B cell (primary cell): ENCODE data around the gene RPTOR. TPM values are rescaled to one million over a fixed set of nuclear protein-coding genes. Genes with fewer than 3 reads are reported as not detected.

Source experiments
- ATAC-seq: fragments of 200-7000 bp; cut with Tn5 transposase; one replicate; pipeline ENCODE4 v1.10.0; 2021; ENCODE audit warnings: low read depth, mild to moderate bottlenecking, moderate number of reproducible peaks, moderate library complexity
- CTCF ChIA-PET: fragments of 350-600 bp; sonication (Branson Sonifier 250); formaldehyde crosslinking; loops from one replicate; lab custom pipeline; 2021; ENCODE audit warnings: antibody characterized with exemption, inconsistent platforms; lab: Charles Lee
- POLR2A ChIA-PET: fragments of 350-600 bp; sonication (Branson Sonifier 250); formaldehyde crosslinking; loops from one replicate; lab custom pipeline; 2021; ENCODE audit warnings: antibody characterized with exemption; lab: Charles Lee
- DNase-seq: peaks from one replicate; pipeline ENCODE4 v3.0.0; 2013
- H2AFZ ChIP-seq: 2 replicates; pipeline ENCODE4 v1.6.1; 2012; ENCODE audit warnings: mild to moderate bottlenecking, low read depth, low read length; ENCODE audit not compliant: insufficient read depth, poor library complexity, severe bottlenecking
- H3K27ac ChIP-seq, 2 donors: 1 replicate in 1 of 2; 2 replicates in 1 of 2; pipeline ENCODE4 v1.5.1; 2012 to 2013; ENCODE audit warnings: low read length in 2 of 2, mild to moderate bottlenecking in 2 of 2, moderate library complexity in 1 of 2
- H3K27me3 ChIP-seq, 4 experiments: fragments of 200-600 bp in 1 of 4; sonication (generic) in 1 of 4; replicated peaks in 1 of 4; 1 replicate in 2 of 4; 2 replicates in 2 of 4; pipeline versions ENCODE4 v1.6.1 to v1.7.0; 2013 to 2016; ENCODE audit warnings: low read length in 3 of 4, mild to moderate bottlenecking in 2 of 4, mixed read lengths in 1 of 4, moderate library complexity in 1 of 4; ENCODE audit not compliant: insufficient read depth in 4 of 4, control insufficient read depth in 3 of 4; ENCODE audit errors: control extremely low read depth in 1 of 4
- H3K36me3 ChIP-seq, 2 experiments: replicated peaks in 1 of 2; 1 replicate in 1 of 2; 2 replicates in 1 of 2; pipeline versions ENCODE4 v1.6.1 to v1.7.1; 2013; ENCODE audit warnings: low read length in 1 of 2; ENCODE audit not compliant: insufficient read depth in 2 of 2, control insufficient read depth in 1 of 2; ENCODE audit errors: control extremely low read depth in 1 of 2, extremely low read depth in 1 of 2
- H3K4me1 ChIP-seq, 2 donors: fragments of 200-600 bp in 1 of 2; sonication (generic) in 1 of 2; 1 replicate in 1 of 2; 2 replicates in 1 of 2; pipeline versions ENCODE4 v1.5.1 to v1.6.1; 2013 to 2017; ENCODE audit warnings: low read length in 2 of 2; ENCODE audit not compliant: control insufficient read depth in 2 of 2, insufficient read depth in 2 of 2
- H3K4me2 ChIP-seq: replicated peaks from 2 replicates; pipeline ENCODE3; 2012; ENCODE audit warnings: mild to moderate bottlenecking, low read depth, low read length; ENCODE audit not compliant: poor library complexity, severe bottlenecking
- H3K4me3 ChIP-seq, 5 experiments: fragments of 200-600 bp in 1 of 5; sonication (generic) in 1 of 5; 1 replicate in 3 of 5; 2 replicates in 2 of 5; pipeline versions ENCODE4 v1.5.1 to v1.7.0; 2011 to 2016; ENCODE audit warnings: low read length in 4 of 5, mild to moderate bottlenecking in 4 of 5, low read depth in 2 of 5, control low read depth in 1 of 5, moderate library complexity in 1 of 5; ENCODE audit not compliant: insufficient read depth in 1 of 5; ENCODE audit errors: control extremely low read depth in 1 of 5, extremely low read depth in 1 of 5
- H3K79me2 ChIP-seq: fragments of 200-600 bp; sonication (generic); one replicate; pipeline ENCODE4 v1.6.0; 2016; ENCODE audit warnings: low read length; ENCODE audit not compliant: control insufficient read depth, insufficient read depth
- H3K9ac ChIP-seq: fragments of 200-600 bp; sonication (generic); 2 replicates; pipeline ENCODE4 v1.6.1; 2017; ENCODE audit warnings: mild to moderate bottlenecking, low read length, moderate library complexity
- H3K9me3 ChIP-seq, 3 donors: one replicate each; pipeline versions ENCODE4 v1.6.1 to v1.7.1; 2013; ENCODE audit warnings: low read length in 2 of 3; ENCODE audit not compliant: control insufficient read depth in 2 of 3, insufficient read depth in 1 of 3; ENCODE audit errors: control extremely low read depth in 1 of 3
- H4K20me1 ChIP-seq: 2 replicates; pipeline ENCODE4 v1.6.0; 2012; ENCODE audit warnings: mild to moderate bottlenecking, low read length; ENCODE audit not compliant: insufficient read depth, control insufficient read depth, poor library complexity, severe bottlenecking
- H3K27ac Mint-ChIP-seq: one replicate; pipeline ENCODE4 v1.8.0; 2021; ENCODE audit warnings: mixed read lengths
- H3K27me3 Mint-ChIP-seq: one replicate; pipeline ENCODE4 v1.8.0; 2021; ENCODE audit warnings: mixed read lengths
- H3K4me1 Mint-ChIP-seq: one replicate; pipeline ENCODE4 v1.8.0; 2021; ENCODE audit warnings: mixed read lengths
- H3K4me3 Mint-ChIP-seq: one replicate; pipeline ENCODE4 v1.8.0; 2021; ENCODE audit warnings: mixed read lengths
- H3K9me3 Mint-ChIP-seq: one replicate; pipeline ENCODE4 v1.8.0; 2022; ENCODE audit warnings: mixed read lengths; ENCODE audit not compliant: insufficient read depth
- CTCF ChIP-seq: fragments of 200-600 bp; IDR thresholded peaks from one replicate; pipeline ENCODE4 v1.8.0; 2022; ENCODE audit warnings: antibody characterized with exemption, mild to moderate bottlenecking
- EZH2 ChIP-seq: IDR thresholded peaks from 2 replicates; pipeline ENCODE4 v1.6.1; 2012; ENCODE audit warnings: borderline replicate concordance, low read depth, mild to moderate bottlenecking, moderate library complexity, low read length; ENCODE audit not compliant: insufficient read depth, poor library complexity, severe bottlenecking
- WGBS: methylation state at CpG from one replicate; pipeline ENCODE4 v1.1.5; 2013; ENCODE audit warnings: missing lambda C conversion rate; ENCODE audit not compliant: insufficient coverage; 5-methylcytosine and 5-hydroxymethylcytosine counted together
- intact Hi-C: fragments of 100-400 bp; cut with micrococcal nuclease; formaldehyde crosslinking; loops from one replicate; pipeline ENCODE4 v1.10.0; 2022
- polyA plus RNA-seq: library from polyadenylated mRNA; depleted of rRNA; stranded (reverse); fragments of >200 nt; gene quantifications from 2 replicates; pipeline ENCODE4 v1.2.3, GENCODE V29; 2012
- total RNA-seq, 2 donors: library from RNA; stranded (reverse); fragments of 120-200 nt in 1 of 2; gene quantifications; 1 replicate in 1 of 2; 2 replicates in 1 of 2; pipeline versions ENCODE4 v1.2.3 to v1.2.4, GENCODE V29; 2013 to 2022

Gene RPTOR
- total and polyA plus RNA-seq, 2 donors (not counting 1 experiment from before 2014, with no cell fraction given), result 13.4 to 58.8 TPM

GRCh38 chr17:80845863-80846671 lies 301.4 kb downstream of the RPTOR start:
- Histone ChIP-seq H2AFZ (no peak overlapping the region), H4K20me1 (no peaks in the 10 kb centered on the region), H3K79me2 (no peaks in the 10 kb centered on the region), H3K9me3 (no peaks in the 10 kb centered on the region), H3K36me3 (peaks cover 0 to 7% of the 10 kb centered on the region in 2 experiments), H3K4me1 (peaks cover 35 to 38% of the 10 kb centered on the region in 2 donors), H3K27ac (no peak overlapping the region), H3K9ac (peak overlapping the region; percentile 21), H3K4me2 (peak overlapping the region; percentile 58), H3K4me3 (no peak overlapping the region), H3K27me3 (no peaks in the 10 kb centered on the region)
- ChIA-PET CTCF (no interaction called here), POLR2A (no interaction called here)
- 62% methylated on average over 36 of the region's 36 CpGs for WGBS
- ATAC-seq (peak; percentile 63), DNase-seq (peak; percentile 66)
- TF ChIP-seq EZH2, result no peak
- TF ChIP-seq CTCF, result no peak
- H3K4me3 Mint-ChIP-seq, result peak overlapping the region; percentile 37
- no peaks in the 10 kb centered on the region for H3K27me3 Mint-ChIP-seq
- intact Hi-C loops, result no loop called here
- H3K4me1 Mint-ChIP-seq, result peaks cover 35% of the 10 kb centered on the region
- peak overlapping the region; percentile 50 for H3K27ac Mint-ChIP-seq
- no peaks in the 10 kb centered on the region for H3K9me3 Mint-ChIP-seq

GRCh38 chr17:80846932-80847331 lies 302.3 kb downstream of the RPTOR start:
- Histone ChIP-seq H4K20me1 (no peaks in the 10 kb centered on the region), H3K9ac (no peak overlapping the region), H3K4me3 (no peak overlapping the region), H3K27ac (no peak overlapping the region), H3K79me2 (no peaks in the 10 kb centered on the region), H3K9me3 (no peaks in the 10 kb centered on the region), H3K4me1 (peaks cover 35 to 38% of the 10 kb centered on the region in 2 donors), H3K36me3 (peaks cover 0 to 8% of the 10 kb centered on the region in 2 experiments), H2AFZ (no peak overlapping the region), H3K4me2 (peak overlapping the region; percentile 58), H3K27me3 (no peaks in the 10 kb centered on the region)
- Mint-ChIP-seq H3K4me1 (peaks cover 35% of the 10 kb centered on the region), H3K27ac (no peak overlapping the region), H3K9me3 (no peaks in the 10 kb centered on the region), H3K4me3 (peak overlapping the region; percentile 8), H3K27me3 (no peaks in the 10 kb centered on the region)
- TF ChIP-seq EZH2 (no peak), CTCF (no peak)
- ChIA-PET CTCF (no interaction called here), POLR2A (no interaction called here)
- WGBS, result 99% methylated on average over 17 of the region's 17 CpGs
- no peak for DNase-seq
- intact Hi-C loops, result no loop called here
- ATAC-seq, result no peak
